Measurements from ENCODE around the gene ATOSA.
A peak's percentile ranks its signal among the peaks of the same experiment; 100 is the strongest.

ATOSA gene, protein sequence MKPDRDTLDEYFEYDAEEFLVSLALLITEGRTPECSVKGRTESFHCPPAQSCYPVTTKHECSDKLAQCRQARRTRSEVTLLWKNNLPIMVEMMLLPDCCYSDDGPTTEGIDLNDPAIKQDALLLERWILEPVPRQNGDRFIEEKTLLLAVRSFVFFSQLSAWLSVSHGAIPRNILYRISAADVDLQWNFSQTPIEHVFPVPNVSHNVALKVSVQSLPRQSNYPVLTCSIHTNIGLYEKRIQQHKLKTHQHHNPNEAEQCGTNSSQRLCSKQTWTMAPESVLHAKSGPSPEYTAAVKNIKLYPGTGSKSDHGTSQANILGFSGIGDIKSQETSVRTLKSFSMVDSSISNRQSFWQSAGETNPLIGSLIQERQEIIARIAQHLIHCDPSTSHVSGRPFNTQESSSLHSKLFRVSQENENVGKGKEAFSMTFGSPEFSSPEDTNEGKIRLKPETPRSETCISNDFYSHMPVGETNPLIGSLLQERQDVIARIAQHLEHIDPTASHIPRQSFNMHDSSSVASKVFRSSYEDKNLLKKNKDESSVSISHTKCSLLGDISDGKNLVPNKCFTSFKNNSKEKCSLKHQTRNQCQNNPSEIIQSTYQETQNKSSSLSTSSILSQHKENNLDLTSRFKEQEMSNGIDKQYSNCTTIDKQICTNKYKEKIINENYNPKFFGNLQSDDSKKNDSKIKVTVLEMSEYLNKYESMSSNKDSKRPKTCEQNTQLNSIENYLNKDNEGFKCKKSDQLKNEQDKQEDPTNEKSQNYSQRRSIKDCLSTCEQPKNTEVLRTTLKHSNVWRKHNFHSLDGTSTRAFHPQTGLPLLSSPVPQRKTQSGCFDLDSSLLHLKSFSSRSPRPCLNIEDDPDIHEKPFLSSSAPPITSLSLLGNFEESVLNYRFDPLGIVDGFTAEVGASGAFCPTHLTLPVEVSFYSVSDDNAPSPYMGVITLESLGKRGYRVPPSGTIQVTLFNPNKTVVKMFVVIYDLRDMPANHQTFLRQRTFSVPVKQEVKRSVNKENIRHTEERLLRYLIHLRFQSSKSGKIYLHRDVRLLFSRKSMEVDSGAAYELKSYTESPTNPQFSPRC

DNA sequence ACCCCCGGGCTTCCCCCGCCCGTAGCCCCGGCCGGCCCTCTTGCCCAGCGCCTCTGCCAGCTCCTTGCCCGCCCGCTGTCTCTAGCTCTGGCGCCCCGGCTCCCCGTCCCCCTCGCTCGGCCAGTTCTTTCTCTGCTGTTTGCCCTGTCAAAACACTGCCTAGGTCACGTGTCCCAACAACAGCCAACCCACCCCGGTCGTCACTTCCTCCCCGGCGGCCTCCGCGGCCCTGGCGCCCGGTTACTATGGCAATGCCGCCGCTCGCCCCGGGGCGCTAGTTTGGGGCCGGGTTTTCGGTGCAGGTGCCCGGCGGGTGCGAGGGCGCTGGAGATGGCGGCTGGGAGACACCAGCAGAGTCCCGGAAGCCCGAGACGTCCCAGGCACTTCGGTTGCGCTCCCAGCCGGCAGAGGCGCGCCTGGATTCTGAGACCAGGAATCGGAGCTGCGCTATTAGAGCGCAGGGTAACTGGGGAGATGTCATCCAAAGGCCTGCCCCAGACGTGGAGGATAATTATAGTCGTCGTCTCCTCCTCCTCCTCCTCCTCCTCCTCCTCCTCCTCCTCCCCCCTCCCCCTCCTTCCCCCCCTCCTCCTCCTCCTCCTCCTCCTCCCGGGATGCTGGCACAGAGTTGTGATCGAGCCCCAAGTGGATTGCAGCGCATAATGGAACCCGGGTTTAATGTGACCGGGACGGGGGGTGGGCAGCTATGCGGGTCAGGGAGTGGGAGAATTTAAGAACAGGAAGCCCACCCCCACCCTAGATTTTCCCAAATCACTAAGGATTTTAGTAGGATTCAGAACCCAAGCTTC lies at the start of gene ATOSA:
TSS of gene ATOSA (minus strand) at position 157 of the 809 bp plus-strand sequence. CDS start 1,367 bp downstream, outside the sequence.
- peak; percentile 95 for DNase-seq

DNA sequence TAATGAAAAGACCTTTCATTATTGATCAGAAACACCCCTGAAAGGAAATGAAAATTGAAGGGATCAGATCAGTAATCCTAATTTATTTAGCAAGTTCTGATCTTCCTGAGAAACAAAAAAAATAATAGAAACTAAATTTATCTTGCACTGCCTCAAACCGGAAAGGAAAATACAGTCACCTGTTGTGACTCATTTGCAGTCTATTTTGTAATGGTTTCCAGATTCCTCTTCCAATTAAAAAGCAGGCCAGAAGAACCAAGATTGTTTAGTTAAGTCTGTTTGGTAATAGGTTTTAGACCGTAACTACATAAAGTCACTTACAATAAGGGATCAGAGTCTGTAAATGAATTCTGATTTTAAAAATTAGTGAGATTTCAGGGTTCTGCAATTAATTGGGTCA lies 49.7 kb upstream of the ATOSA start:
- DNase-seq = no peak

DNA sequence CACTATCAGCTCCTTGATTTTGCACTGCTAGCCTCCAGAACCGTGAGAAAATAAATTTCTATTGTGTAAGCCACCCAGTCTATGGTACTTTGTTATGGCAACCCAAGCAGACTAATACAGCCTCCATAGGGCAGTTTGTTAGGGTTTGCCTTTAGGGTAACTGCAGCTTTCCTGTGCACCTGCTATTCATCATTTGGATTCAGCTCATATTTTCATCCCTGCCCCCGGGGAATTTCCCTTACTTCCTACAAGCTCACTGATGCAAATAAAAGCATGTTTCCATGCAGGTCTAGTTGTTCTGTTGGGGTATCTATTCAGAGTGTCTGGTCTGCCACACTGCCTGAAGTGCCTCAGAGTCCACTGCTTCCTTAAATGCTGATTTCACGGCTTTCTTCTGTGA lies 48.6 kb upstream of the ATOSA start:
- DNase-seq = no peak

DNA sequence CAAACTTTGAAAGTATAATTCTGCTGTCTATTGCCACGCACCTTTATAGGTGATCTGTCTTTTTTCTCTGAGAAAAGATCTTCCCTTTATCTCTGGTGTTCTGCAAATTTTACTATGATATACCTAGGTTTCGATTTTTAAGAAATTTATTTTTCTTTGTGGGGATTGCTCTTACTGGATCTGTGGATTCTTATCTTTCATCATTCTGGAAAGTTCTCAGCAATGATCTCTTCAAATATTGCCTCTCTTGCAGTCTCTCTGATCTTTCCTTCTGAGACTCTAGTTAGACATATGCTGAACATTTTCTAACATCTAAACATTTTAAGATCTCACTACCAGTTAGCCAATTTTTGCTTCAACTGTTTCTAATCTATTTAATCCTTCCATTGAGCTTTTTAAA lies 47.0 kb upstream of the ATOSA start:
- DNase-seq = no peak

DNA sequence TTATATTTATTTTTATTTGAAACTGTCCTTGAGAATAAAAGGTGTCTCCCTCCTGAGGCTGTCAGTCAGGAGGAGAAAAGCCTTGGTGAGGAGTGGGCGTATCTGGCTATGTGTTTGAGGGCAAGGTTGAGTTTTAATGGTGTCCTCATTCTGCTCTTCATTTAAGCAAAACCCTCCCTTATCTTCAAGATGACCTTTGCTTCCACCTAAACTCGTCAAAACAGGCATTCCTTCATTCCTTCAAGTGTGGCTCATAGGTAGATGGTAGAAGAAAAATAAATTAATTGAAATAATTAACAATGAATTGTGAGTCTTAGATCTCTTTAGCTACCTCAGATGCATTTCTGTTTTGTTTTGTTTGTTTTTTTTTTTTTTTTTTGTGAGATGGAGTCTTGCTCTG lies 39.4 kb upstream of the ATOSA start:
- DNase-seq = no peak

- no peak for DNase-seq
Observed at GRCh38 chr15:52717924-52718323, 38.7 kb upstream of the ATOSA start.

DNA sequence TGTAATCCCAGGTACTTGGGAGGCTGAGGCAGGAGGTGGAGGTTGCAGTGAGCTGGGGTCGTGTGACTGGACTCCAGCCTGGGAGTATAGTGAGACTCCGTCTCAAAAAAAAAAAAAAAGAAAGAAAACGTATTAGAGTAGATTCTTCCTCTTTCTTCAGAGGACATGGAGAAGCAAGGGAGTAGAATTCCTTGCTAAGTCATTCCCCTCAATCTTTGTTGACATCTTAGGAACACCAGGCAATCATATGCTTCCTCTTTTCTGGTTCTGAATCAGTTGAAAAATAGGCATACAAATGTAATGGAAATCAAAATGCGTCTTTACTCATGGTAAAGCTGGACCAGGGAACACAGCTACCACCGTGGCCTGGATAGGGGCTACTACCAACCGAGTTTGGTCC lies 38.3 kb upstream of the ATOSA start:
- DNase-seq = no peak

GRCh38 chr15:52716536-52716935 lies 37.3 kb upstream of the ATOSA start:
- no peak for DNase-seq

DNA sequence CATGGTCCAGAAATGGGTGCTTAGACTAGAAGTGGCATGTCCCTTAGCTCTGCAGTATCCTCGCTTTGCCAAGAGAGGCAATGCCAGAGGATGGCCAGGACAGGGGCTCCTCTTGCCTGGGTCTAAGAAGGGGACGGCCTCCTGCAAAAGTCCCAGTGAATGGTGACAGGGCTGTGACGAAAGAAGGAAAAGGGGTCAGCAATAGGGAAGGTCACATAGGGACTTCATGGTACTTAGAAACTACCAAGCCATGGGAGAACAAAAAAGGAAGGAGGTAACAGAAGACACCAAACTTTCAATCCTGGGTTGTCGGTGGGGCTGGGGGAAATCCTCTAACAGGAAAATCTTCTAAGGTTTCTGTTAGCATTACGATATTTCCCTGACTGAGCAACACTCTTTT lies 36.2 kb upstream of the ATOSA start:
- no peak for DNase-seq

DNA sequence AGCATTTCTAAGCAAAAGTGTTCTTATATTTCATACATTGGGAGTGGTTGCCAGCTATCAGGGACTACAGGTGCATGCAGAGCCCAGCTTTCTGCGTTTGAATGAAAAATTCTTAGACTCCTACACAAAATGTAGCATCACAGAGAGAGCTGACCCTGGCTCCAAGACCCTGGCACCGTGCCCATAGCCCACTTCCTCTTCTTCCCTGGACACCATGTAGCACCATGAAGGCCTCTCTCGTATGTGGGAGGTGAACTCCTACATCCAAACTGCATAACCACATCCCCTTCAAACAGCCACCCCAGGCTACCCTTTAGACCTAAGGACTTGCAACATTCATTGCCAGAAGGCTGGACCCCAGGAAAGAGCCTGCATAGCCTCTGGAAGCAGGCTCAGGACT lies 35.8 kb upstream of the ATOSA start:
- no peak for DNase-seq

- no peak for DNase-seq
Observed at GRCh38 chr15:52710708-52711389, 31.7 kb upstream of the ATOSA start.

- no peak for DNase-seq
Observed at GRCh38 chr15:52710050-52710707, 31.0 kb upstream of the ATOSA start.

GRCh38 chr15:52709187-52709981 lies 30.2 kb upstream of the ATOSA start:
- DNase-seq = no peak

- DNase-seq = no peak
Observed at GRCh38 chr15:52706091-52706490, 26.9 kb upstream of the ATOSA start.

GRCh38 chr15:52702390-52702789 lies 23.2 kb upstream of the ATOSA start:
- DNase-seq = no peak

GRCh38 chr15:52699457-52699856 lies 20.3 kb upstream of the ATOSA start:
- DNase-seq = no peak

GRCh38 chr15:52698514-52698913 lies 19.3 kb upstream of the ATOSA start:
- no peak for DNase-seq

- no peak for DNase-seq
Observed at GRCh38 chr15:52697051-52697450, 17.9 kb upstream of the ATOSA start.

DNA sequence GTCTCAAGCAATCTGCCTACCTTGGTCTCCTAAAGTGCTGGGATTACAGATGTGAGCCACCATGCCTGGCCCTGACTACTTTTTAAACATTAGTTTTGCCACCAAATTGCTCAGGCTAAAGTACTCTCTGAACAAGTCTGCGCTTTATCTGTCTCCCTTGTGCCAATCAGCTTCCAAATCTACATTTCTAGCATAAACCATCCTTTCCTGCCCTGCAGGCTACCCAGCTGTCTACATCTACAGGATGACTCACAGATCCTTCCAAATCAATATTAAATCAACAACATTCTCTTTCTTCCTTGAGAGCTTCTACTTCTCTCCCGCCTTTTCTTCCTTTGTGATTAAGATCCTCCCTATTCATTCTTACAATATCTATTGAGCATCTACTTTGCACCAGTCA lies 16.0 kb upstream of the ATOSA start:
- DNase-seq = no peak

DNA sequence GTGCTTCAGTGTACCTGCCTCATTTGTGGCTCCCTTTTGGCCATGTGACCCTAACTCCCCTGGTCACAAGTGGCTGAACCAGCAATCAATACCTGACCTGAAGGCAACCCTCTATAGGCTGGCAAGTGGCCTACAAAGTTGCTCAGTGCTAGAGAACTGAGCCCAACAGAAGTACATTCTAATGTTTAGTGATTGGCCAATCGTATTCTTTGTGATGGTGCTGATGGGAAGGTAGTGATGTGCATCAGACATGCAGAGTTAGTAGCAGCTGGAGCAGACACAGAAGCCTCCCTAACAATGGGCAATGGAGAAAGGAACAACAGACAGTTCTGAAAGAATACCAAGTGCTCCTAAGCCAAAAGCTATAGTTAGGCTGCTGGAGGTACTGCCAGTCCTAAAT lies 10.4 kb upstream of the ATOSA start:
- no peak for DNase-seq

GRCh38 chr15:52683580-52683979 lies 4.4 kb upstream of the ATOSA start:
- DNase-seq = no peak
